DOHH2 (cell line): ENCODE results near the gene SLFN12L.
"Not testable (repeated sequence)": the region's sequence is repeated elsewhere in the genome, so short reads cannot be mapped to it uniquely, and the experiment has no call there.

ENCODE experiments used
- H3F3A ChIP-seq: fragments of 200-600 bp; sonication (generic), shearing (Covaris generic); 2 replicates; pipeline ENCODE4 v1.6.0; 2016; ENCODE audit warnings: antibody characterized with exemption, mild to moderate bottlenecking; ENCODE audit not compliant: control insufficient read depth, insufficient read depth
- H3K27ac ChIP-seq: fragments of 200-600 bp; sonication (generic); 2 replicates; pipeline ENCODE4 v1.5.1; 2014; ENCODE audit warnings: low read depth, mild to moderate bottlenecking, low read length, moderate library complexity
- H3K27me3 ChIP-seq: fragments of 200-600 bp; sonication (generic); 2 replicates; pipeline ENCODE4 v1.6.1; 2014; ENCODE audit warnings: mild to moderate bottlenecking, low read length, mixed read lengths; ENCODE audit not compliant: control insufficient read depth
- H3K36me3 ChIP-seq: fragments of 200-600 bp; sonication (generic); 2 replicates; pipeline ENCODE4 v1.6.1; 2014; ENCODE audit warnings: mild to moderate bottlenecking, low read length, moderate library complexity, mixed read lengths; ENCODE audit not compliant: control insufficient read depth
- H3K4me1 ChIP-seq: fragments of 200-600 bp; sonication (generic); 2 replicates; pipeline ENCODE4 v1.6.1; 2014; ENCODE audit warnings: mild to moderate bottlenecking, low read length, mixed read lengths; ENCODE audit not compliant: control insufficient read depth
- H3K4me2 ChIP-seq: fragments of 200-600 bp; sonication (generic); 2 replicates; pipeline ENCODE4 v1.6.0; 2014; ENCODE audit warnings: mild to moderate bottlenecking, low read length, moderate library complexity
- H3K4me3 ChIP-seq: fragments of 200-600 bp; sonication (generic); 2 replicates; pipeline ENCODE4 v1.5.1; 2014; ENCODE audit warnings: mild to moderate bottlenecking, low read length, mixed read lengths
- H3K79me2 ChIP-seq: fragments of 200-600 bp; sonication (generic); 2 replicates; pipeline ENCODE4 v1.6.1; 2014; ENCODE audit warnings: mild to moderate bottlenecking, low read length, mixed read lengths; ENCODE audit not compliant: control insufficient read depth
- H3K9me2 ChIP-seq: fragments of 200-600 bp; sonication (generic); replicated peaks from 2 replicates; pipeline ENCODE4 v1.6.1; 2014; ENCODE audit warnings: mild to moderate bottlenecking, low read length, mixed read lengths; ENCODE audit not compliant: control insufficient read depth
- H3K9me3 ChIP-seq: fragments of 200-600 bp; sonication (generic); 2 replicates; pipeline ENCODE4 v1.6.1; 2014; ENCODE audit warnings: antibody characterized with exemption, low read length, mixed read lengths; ENCODE audit not compliant: control insufficient read depth, insufficient read depth
- H4K20me1 ChIP-seq: fragments of 200-600 bp; sonication (generic); 2 replicates; pipeline ENCODE4 v1.6.0; 2014; ENCODE audit warnings: low read depth, mild to moderate bottlenecking, antibody characterized with exemption, low read length, moderate library complexity; ENCODE audit not compliant: control insufficient read depth, insufficient read depth
- EZH2phosphoT487 ChIP-seq: fragments of 200-600 bp; sonication (generic); IDR thresholded peaks from 2 replicates; pipeline ENCODE4 v1.6.1; 2017; ENCODE audit warnings: borderline replicate concordance, mild to moderate bottlenecking, antibody characterized with exemption, low read length, moderate library complexity, mixed read lengths
- TF ChIP-seq, protein P1 (sequence below): fragments of 200-600 bp; sonication (generic); IDR thresholded peaks from one replicate; pipeline ENCODE4 v1.5.1; 2014; ENCODE audit warnings: antibody characterized with exemption, mild to moderate bottlenecking, low read depth, low read length; ENCODE audit not compliant: poor library complexity, severe bottlenecking

SLFN12L gene

DNA sequence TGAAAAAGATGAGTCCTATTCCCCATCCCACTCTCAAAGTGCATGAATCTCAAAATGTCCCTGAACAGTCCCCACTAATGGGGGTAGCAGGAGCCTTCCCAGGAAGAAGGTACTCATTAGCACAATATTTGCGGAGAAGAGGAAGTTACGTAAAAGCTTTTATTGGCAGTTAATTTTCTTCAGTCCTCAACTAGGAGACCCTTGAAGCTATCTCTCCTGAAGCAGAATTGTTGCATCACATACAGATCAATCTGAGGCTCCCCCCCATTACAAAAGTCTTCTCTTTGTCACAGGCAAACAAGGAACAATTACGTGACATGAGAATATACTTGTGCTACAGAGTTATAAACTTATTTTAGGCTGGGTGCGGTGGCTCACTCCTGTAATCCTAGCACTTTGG is 14.2 kb downstream of the SLFN12L start:
- no peaks in the 10 kb centered on the region for H4K20me1 ChIP-seq
- no peak overlapping the region for H3K27ac ChIP-seq
- no peak overlapping the region for H3K4me3 ChIP-seq
- TF ChIP-seq EZH2phosphoT487 = no peak
- TF ChIP-seq, protein P1, sequence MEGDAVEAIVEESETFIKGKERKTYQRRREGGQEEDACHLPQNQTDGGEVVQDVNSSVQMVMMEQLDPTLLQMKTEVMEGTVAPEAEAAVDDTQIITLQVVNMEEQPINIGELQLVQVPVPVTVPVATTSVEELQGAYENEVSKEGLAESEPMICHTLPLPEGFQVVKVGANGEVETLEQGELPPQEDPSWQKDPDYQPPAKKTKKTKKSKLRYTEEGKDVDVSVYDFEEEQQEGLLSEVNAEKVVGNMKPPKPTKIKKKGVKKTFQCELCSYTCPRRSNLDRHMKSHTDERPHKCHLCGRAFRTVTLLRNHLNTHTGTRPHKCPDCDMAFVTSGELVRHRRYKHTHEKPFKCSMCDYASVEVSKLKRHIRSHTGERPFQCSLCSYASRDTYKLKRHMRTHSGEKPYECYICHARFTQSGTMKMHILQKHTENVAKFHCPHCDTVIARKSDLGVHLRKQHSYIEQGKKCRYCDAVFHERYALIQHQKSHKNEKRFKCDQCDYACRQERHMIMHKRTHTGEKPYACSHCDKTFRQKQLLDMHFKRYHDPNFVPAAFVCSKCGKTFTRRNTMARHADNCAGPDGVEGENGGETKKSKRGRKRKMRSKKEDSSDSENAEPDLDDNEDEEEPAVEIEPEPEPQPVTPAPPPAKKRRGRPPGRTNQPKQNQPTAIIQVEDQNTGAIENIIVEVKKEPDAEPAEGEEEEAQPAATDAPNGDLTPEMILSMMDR = no peak
- no peaks in the 10 kb centered on the region for H3K36me3 ChIP-seq
- no peaks in the 10 kb centered on the region for H3K9me3 ChIP-seq
- no peaks in the 10 kb centered on the region for H3K79me2 ChIP-seq
- no peaks in the 10 kb centered on the region for H3F3A ChIP-seq
- no peaks in the 10 kb centered on the region for H3K4me1 ChIP-seq
- no peaks in the 10 kb centered on the region for H3K9me2 ChIP-seq
- peaks cover 12% of the 10 kb centered on the region for H3K27me3 ChIP-seq
- no peak overlapping the region for H3K4me2 ChIP-seq

DNA sequence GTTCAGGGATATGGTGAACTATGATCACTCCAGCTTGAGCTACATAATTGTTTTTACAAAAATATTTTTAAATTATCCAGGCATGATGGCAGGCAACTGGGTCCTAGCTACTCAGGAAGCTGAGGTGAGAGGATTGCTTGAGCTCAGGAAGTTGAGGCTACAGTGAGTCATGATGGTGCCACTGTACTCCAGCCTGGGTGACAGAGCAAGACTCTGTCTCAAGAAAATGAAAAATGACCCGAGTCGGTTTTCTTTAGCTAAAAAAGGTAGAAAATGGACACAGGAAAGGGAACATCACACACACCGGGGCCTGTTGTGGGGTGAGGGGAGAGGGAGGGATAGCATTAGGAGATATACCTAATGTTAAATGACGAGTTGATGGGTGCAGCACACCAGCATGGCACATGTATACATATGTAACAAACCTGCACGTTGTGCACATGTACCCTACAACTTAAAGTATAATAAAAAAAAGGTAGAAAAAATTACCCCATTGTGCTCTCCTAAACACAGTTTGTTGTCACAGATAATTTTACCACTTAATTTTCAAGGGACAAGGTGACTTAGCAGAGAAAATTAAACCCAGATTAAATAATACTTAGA is 15.7 kb downstream of the SLFN12L start:
- H3K4me1 ChIP-seq, H3K79me2 ChIP-seq, H4K20me1 ChIP-seq, H3K9me2 ChIP-seq, H3K36me3 ChIP-seq, H3K9me3 ChIP-seq, H3F3A ChIP-seq, H3K4me3 ChIP-seq, H3K4me2 ChIP-seq, H3K27ac ChIP-seq: not testable (repeated sequence)
- peaks cover 12% of the 10 kb centered on the region for H3K27me3 ChIP-seq

DNA sequence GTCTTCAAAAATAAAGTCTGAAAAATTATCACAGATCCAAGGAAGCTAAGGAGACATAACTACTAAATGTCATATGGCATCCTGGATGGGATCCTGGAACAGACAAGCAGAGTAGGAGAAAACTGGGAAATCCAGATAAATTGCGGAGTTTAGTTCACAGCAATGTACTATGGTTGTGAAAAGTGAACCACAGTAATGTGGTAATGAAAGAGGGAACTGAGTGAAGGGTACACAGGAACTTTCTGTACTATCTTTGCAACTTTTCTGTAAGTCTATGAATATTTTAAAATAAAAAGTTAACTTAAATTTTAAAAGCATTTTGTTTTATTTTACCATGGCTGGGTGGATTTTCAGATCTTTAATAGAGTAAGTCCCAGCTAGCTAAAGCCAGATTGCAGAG is 16.3 kb downstream of the SLFN12L start:
- Histone ChIP-seq H3K27me3 (peaks cover 12% of the 10 kb centered on the region), H3K27ac (no peak overlapping the region), H4K20me1 (no peaks in the 10 kb centered on the region), H3K79me2 (no peaks in the 10 kb centered on the region), H3K4me1 (no peaks in the 10 kb centered on the region), H3K9me3 (no peaks in the 10 kb centered on the region), H3K4me2 (no peak overlapping the region), H3K4me3 (no peak overlapping the region), H3F3A (no peaks in the 10 kb centered on the region), H3K36me3 (no peaks in the 10 kb centered on the region), H3K9me2 (no peaks in the 10 kb centered on the region)
- TF ChIP-seq, protein P1 = no peak
- no peak for TF ChIP-seq EZH2phosphoT487

DNA sequence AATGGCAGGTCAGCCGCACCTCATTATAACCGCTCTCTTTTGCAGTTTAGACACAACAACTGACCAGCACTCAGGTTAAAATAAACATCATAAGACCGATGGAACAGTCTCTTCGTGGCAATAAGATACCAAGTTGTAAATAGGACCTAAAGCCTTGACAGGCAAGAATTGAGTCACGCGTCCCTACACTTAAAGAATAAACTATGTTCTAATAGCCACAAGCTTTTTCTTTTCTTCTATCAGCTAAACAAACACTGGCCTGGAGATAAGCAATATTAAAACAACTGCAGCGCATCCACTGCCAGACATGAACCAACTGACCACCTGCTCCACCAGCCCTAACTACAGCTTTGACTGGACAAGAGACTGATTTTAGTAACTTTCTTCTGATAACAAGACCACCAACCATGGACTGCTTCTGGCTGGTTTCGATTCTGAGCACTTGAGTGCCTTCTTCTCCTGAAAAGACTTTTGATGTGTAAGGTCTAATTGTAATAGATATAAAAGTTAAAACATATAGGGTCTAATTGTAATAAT is 17.5 kb downstream of the SLFN12L start:
- Histone ChIP-seq H3K79me2 (no peaks in the 10 kb centered on the region), H4K20me1 (no peaks in the 10 kb centered on the region), H3F3A (no peaks in the 10 kb centered on the region), H3K4me2 (no peak overlapping the region), H3K9me2 (no peaks in the 10 kb centered on the region), H3K4me3 (no peak overlapping the region), H3K27me3 (peaks cover 12% of the 10 kb centered on the region), H3K27ac (no peak overlapping the region), H3K36me3 (no peaks in the 10 kb centered on the region), H3K9me3 (no peaks in the 10 kb centered on the region), H3K4me1 (no peaks in the 10 kb centered on the region)
- TF ChIP-seq, protein P1 = no peak
- no peak for TF ChIP-seq EZH2phosphoT487
